ENCODE results near the gene SMTNL1. TPM values are rescaled to one million over a fixed set of nuclear protein-coding genes. Genes with fewer than 3 reads are reported as not detected.

Gene SMTNL1
- not detected for total RNA-seq
- not detected for polyA plus RNA-seq
- long read RNA-seq, donor 1: 0 reads
- long read RNA-seq, donor 2: 0 reads

DNA sequence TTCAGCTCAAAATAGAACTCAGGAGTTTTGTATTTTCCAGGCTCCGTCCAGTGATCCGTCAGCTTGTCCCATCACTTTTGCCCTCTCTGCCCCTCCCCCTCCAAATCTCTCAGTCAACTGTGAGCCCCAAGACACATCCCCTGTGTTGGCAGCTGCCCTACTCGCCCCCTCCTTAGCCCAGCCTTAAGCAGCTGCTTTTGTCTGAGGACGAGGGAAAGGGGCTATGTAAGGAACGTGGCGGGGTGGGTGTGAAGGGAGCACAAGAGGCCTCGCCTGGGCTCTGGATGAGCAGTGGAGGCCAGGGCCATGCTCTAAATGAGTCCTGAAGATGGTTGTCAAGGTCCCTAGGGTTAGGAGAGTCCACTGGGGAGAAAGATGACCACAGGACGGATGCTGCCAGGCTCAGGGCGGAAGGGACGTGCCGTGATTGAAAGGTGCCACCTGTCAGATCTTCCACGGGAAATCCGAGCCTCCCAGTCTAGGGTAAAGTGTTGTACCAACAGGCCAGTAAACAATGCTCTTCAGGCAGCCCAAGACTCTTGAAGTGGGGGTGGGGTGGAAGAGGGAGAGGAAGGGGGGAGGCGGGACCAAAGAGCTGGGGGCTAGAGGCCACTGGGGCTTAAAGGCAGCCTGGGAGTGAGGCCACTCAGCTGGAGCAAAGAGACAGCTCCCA lies at the start of gene SMTNL1:
SMTNL1 (plus strand) TSS at position 649 of the 673 bp plus-strand sequence. CDS start 5,048 bp downstream, outside the sequence.
- DNase-seq (no peak), ATAC-seq (ENCODE audit: low FRiP score) (no peak)
- no peaks in the 10 kb centered on the region for H3K27me3 ChIP-seq (ENCODE audit: control insufficient read depth in 1 of 2, insufficient read depth in 2 of 2, low read length in 1 of 2)
- no peaks in the 10 kb centered on the region for H3K9me3 ChIP-seq (ENCODE audit: control insufficient read depth, low read length)
- no peaks in the 10 kb centered on the region for H3K36me3 ChIP-seq (ENCODE audit: control insufficient read depth in 1 of 2, insufficient read depth in 2 of 2, low read length in 1 of 2)
- no peak within 1 kb of the TSS for H3K4me3 ChIP-seq (ENCODE audit: low read length in 2 of 2)
- intact Hi-C loops (cut with DNase I): no loop called here
- H3K4me1 ChIP-seq (ENCODE audit: control insufficient read depth in 1 of 2, insufficient read depth in 2 of 2, low read length in 2 of 2): no peaks in the 10 kb centered on the region
- H3K27ac ChIP-seq (ENCODE audit: low read depth in 1 of 2, low read length in 2 of 2): no peak within 1 kb of the TSS
- WGBS, 2 donors: 39 to 55% methylated on average over 14 of the region's 14 CpGs

DNA sequence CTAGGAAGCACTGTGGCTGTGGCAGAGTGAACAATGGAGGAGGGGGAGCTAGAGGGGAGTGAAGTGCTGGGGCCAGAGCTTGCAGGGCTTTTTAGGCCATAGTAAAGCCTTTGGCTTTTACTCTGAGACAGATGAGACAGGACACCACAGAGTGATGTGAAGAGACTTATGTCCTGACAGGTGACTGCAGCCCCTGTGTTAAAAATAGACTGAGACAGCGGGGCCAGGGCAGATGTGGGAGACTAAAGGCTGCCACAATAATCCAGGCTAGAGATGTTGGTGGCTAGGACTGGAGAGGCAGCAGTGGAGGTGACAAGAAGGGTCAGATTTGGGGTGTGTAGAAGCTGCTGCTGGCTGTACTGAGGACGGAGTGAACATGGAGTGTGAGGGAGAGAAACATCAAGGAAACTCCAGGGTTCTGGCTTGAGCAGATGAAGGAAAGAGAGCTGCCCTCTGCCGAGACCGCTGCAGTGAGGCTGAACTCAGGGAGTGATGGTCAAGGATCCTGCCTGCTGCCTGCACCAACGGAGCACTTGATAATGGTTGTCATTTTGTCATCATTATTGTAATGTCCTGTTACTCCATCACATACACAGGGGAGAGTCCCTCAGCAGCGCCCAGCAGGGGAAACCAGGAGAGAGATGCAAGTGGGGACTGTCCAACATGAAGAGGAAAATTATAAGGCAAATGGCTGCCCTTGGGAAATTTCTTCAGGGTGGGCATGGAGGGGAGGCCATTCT lies 49.3 kb upstream of the SMTNL1 start:
- intact Hi-C loops (cut with DNase I): no loop called here
- whole genome bisulfite sequencing, 2 donors: 86 to 87% methylated on average over 6 of the region's 6 CpGs
- Histone ChIP-seq H3K27me3 (ENCODE audit: control insufficient read depth in 1 of 2, insufficient read depth in 2 of 2, low read length in 1 of 2) (no peaks in the 10 kb centered on the region), H3K36me3 (ENCODE audit: control insufficient read depth in 1 of 2, insufficient read depth in 2 of 2, low read length in 1 of 2) (peaks cover 0 to 6% of the 10 kb centered on the region in 2 donors), H3K4me1 (ENCODE audit: control insufficient read depth in 1 of 2, insufficient read depth in 2 of 2, low read length in 2 of 2) (no peaks in the 10 kb centered on the region), H3K9me3 (ENCODE audit: control insufficient read depth, low read length) (no peaks in the 10 kb centered on the region), H3K27ac (ENCODE audit: low read depth in 1 of 2, low read length in 2 of 2) (no peak overlapping the region), H3K4me3 (ENCODE audit: low read length in 2 of 2) (no peak overlapping the region)
- no peak for ATAC-seq (ENCODE audit: low FRiP score)
- DNase-seq: no peak

DNA sequence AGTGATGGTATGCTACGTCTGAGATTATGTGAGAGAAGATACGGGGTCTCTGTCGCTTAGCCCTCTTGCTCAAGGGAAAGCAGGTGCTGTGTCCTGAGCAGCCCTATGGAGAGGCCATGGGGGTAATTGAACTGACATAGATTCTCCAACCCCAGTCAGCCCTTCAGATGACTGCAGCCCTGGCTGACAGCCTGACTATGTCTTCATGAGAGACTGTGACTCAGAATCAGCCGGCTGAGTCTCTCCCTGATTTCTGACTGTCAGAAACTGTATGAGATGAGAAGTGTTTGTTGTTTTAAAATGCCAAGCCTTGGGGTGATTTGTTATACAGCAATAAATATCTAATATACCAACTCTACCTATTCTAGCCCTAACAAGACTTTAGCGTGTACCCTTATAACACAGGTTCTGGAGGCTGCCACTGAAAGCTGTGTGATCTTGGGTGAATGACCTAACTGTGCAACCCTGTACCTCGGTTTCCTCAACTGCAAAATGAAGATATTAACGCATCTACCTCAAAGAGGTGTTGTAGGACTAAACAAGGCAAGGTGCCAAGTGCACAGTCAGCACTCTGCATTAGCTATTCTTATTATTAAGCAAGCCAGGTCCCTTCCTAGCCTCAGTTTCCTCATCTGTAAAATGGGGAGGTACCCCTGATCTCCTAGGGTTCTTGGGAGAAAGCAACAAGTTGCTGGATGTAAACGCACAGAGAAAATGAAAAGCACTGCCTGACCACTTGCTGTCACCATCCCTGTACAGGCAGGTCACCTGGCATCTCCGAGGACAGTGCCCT lies 46.7 kb upstream of the SMTNL1 start:
- ATAC-seq (ENCODE audit: low FRiP score) (no peak), DNase-seq (no peak)
- 90 to 92% methylated on average over 9 of the region's 9 CpGs for WGBS, 2 donors
- intact Hi-C loops (cut with DNase I): no loop called here
- Histone ChIP-seq H3K27ac (ENCODE audit: low read depth in 1 of 2, low read length in 2 of 2) (no peak overlapping the region), H3K27me3 (ENCODE audit: control insufficient read depth in 1 of 2, insufficient read depth in 2 of 2, low read length in 1 of 2) (no peaks in the 10 kb centered on the region), H3K4me3 (ENCODE audit: low read length in 2 of 2) (no peak overlapping the region), H3K4me1 (ENCODE audit: control insufficient read depth in 1 of 2, insufficient read depth in 2 of 2, low read length in 2 of 2) (no peaks in the 10 kb centered on the region), H3K9me3 (ENCODE audit: control insufficient read depth, low read length) (no peaks in the 10 kb centered on the region), H3K36me3 (ENCODE audit: control insufficient read depth in 1 of 2, insufficient read depth in 2 of 2, low read length in 1 of 2) (peaks cover 0 to 6% of the 10 kb centered on the region in 2 donors)

DNA sequence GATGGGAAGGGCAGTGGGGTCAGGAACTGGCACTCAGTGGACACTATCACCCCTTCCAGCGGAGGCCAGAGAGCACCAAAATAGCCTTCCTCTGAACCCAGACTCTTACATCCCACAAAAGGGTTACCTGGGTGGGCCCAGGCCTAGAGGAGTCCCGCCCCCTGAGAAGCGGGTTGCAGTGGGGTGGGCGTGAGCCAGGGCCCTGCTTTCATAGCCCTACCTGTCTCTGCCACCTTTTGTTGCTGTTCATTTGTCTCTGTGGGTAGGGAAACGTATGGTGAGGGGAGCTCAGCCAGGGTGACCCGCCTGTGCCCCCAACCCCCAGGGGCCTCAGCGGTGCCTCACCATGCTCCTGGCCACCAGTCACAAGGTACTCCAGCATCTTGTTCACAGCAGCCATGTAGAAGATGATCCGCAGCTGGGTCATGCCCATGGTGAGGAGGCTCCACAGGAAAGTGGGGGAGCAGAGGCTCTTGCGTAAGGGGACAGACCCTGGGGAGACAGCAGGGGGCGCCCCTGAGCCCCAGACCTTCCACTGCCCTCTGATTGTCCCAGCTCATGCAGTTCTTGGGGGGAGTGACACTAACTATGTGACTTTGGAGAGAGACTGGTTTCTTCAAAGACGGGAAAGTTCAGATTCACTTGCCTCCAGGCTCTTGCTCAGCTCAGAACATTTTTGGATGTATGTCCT lies 45.9 kb upstream of the SMTNL1 start:
- H3K9me3 ChIP-seq (ENCODE audit: control insufficient read depth, low read length): no peaks in the 10 kb centered on the region
- 77 to 84% methylated on average over 11 of the region's 11 CpGs for WGBS, 2 donors
- no peak for DNase-seq
- no peak for ATAC-seq (ENCODE audit: low FRiP score)
- H3K27me3 ChIP-seq (ENCODE audit: control insufficient read depth in 1 of 2, insufficient read depth in 2 of 2, low read length in 1 of 2): no peaks in the 10 kb centered on the region
- H3K36me3 ChIP-seq (ENCODE audit: control insufficient read depth in 1 of 2, insufficient read depth in 2 of 2, low read length in 1 of 2): peaks cover 0 to 6% of the 10 kb centered on the region in 2 donors
- H3K4me3 ChIP-seq (ENCODE audit: low read length in 2 of 2): no peak overlapping the region
- intact Hi-C loops (cut with DNase I): loop anchor here in 1 of 2 donors (2.0 kb wide), 1 partner anchor 35 kb away; no protein-coding TSS in a partner anchor
- no peak overlapping the region for H3K27ac ChIP-seq (ENCODE audit: low read depth in 1 of 2, low read length in 2 of 2)
- H3K4me1 ChIP-seq (ENCODE audit: control insufficient read depth in 1 of 2, insufficient read depth in 2 of 2, low read length in 2 of 2): no peaks in the 10 kb centered on the region

- peak in 1 of 2 donors; percentile 85 for DNase-seq
- intact Hi-C loops (cut with DNase I): loop anchor here in 1 of 2 donors (2.0 kb wide), 1 partner anchor 33 kb away; no protein-coding TSS in a partner anchor
- H3K36me3 ChIP-seq (ENCODE audit: control insufficient read depth in 1 of 2, insufficient read depth in 2 of 2, low read length in 1 of 2): peaks cover 0 to 2% of the 10 kb centered on the region in 2 donors
Measured at GRCh38 chr11:57493507-57494503, 43.6 kb upstream of the SMTNL1 start.

DNA sequence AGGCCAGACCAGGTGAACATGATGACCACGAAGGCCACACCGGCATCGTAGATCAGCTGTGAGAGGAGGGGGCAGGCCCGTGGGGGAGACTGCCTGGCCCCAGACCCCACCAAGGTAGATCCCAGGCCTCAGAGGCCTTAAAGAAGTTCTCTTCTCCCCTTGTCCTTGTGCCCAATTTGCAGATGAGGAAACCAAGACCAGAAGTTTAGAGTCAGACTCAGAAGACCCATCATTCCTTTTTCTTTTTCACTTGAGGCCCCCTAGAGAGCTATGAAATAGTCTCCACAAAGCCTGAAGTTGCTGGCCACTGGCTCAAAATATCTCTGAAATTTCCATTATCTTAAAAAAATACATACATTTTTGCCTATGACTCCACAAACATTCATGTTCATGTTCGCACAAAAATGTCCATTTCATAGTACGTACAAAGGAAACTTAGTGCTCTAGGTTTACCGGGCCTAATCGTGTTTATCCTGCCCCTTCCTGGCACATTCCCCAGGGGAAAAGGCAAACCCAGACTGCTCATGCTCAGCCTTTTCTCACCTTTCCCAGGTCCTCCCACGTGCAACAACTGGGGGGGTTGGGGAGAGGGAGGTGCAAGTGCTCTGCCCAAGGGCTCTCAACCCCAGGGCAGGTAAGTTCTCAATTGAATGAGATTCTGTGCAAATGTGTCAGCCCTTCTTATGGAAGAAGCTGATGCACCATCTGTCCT lies 41.1 kb upstream of the SMTNL1 start:
- Histone ChIP-seq H3K9me3 (ENCODE audit: control insufficient read depth, low read length) (no peaks in the 10 kb centered on the region), H3K4me1 (ENCODE audit: control insufficient read depth in 1 of 2, insufficient read depth in 2 of 2, low read length in 2 of 2) (no peaks in the 10 kb centered on the region), H3K27ac (ENCODE audit: low read depth in 1 of 2, low read length in 2 of 2) (no peak overlapping the region), H3K36me3 (ENCODE audit: control insufficient read depth in 1 of 2, insufficient read depth in 2 of 2, low read length in 1 of 2) (no peaks in the 10 kb centered on the region), H3K27me3 (ENCODE audit: control insufficient read depth in 1 of 2, insufficient read depth in 2 of 2, low read length in 1 of 2) (no peaks in the 10 kb centered on the region), H3K4me3 (ENCODE audit: low read length in 2 of 2) (no peak overlapping the region)
- intact Hi-C loops (cut with DNase I): no loop called here
- no peak for ATAC-seq (ENCODE audit: low FRiP score)
- 88 to 90% methylated on average over 9 of the region's 9 CpGs for WGBS, 2 donors
- DNase-seq: no peak

More at GRCh38 chr11:57493507-57494503, 43.6 kb upstream of the SMTNL1 start:
- no peak overlapping the region for H3K4me3 ChIP-seq (ENCODE audit: low read length in 2 of 2)
- no peak overlapping the region for H3K27ac ChIP-seq (ENCODE audit: low read depth in 1 of 2, low read length in 2 of 2)
- no peaks in the 10 kb centered on the region for H3K9me3 ChIP-seq (ENCODE audit: control insufficient read depth, low read length)
- 73 to 74% methylated on average over 15 of the region's 15 CpGs for whole genome bisulfite sequencing, 2 donors
- H3K27me3 ChIP-seq (ENCODE audit: control insufficient read depth in 1 of 2, insufficient read depth in 2 of 2, low read length in 1 of 2): no peaks in the 10 kb centered on the region
- no peaks in the 10 kb centered on the region for H3K4me1 ChIP-seq (ENCODE audit: control insufficient read depth in 1 of 2, insufficient read depth in 2 of 2, low read length in 2 of 2)
- ATAC-seq (ENCODE audit: low FRiP score): peak; percentile 69

Data from aorta (tissue), 5 donors.